ENCODE data around the gene PPM1E.

PPM1E gene

GRCh38 chr17:59000022-59000421, 244.4 kb downstream of the PPM1E start:
- no peak for DNase-seq

GRCh38 chr17:59001158-59001814, 245.6 kb downstream of the PPM1E start:
- peak; percentile 76 for DNase-seq

- no peak for DNase-seq
These were observed 246.5 kb downstream of the PPM1E start for GRCh38 chr17:59002126-59002525.

- no peak for DNase-seq
These were observed 247.2 kb downstream of the PPM1E start for GRCh38 chr17:59002848-59003247.

GRCh38 chr17:59003860-59004259, 248.2 kb downstream of the PPM1E start:
- no peak for DNase-seq

- peak; percentile 71 for DNase-seq
These were observed 248.9 kb downstream of the PPM1E start for GRCh38 chr17:59004338-59005111.

GRCh38 chr17:59007995-59008394, 252.3 kb downstream of the PPM1E start:
- DNase-seq: no peak

GRCh38 chr17:59008737-59009136, 253.1 kb downstream of the PPM1E start:
- no peak for DNase-seq

- DNase-seq: no peak
These were observed 254.4 kb downstream of the PPM1E start for GRCh38 chr17:59010026-59010425.

- DNase-seq: no peak
These were observed 256.3 kb downstream of the PPM1E start for GRCh38 chr17:59011975-59012374.

GRCh38 chr17:59018019-59018418, 262.4 kb downstream of the PPM1E start:
- no peak for DNase-seq

GRCh38 chr17:59024916-59025315, 269.3 kb downstream of the PPM1E start:
- no peak for DNase-seq

- no peak for DNase-seq
These were observed 270.7 kb downstream of the PPM1E start for GRCh38 chr17:59026176-59026939.

- no peak for DNase-seq
These were observed 272.1 kb downstream of the PPM1E start for GRCh38 chr17:59027750-59028149.

GRCh38 chr17:59028328-59028727, 272.7 kb downstream of the PPM1E start:
- DNase-seq: no peak

- DNase-seq: no peak
These were observed 275.2 kb downstream of the PPM1E start for GRCh38 chr17:59030811-59031210.

Data from activated CD8-positive, alpha-beta memory T cell treated with anti-CD3 and anti-CD28 coated beads, Interleukin-2, amount 50 U/mL, for 48 hours (primary cell).